Measurements from ENCODE around the gene SLC66A1. TPM values are rescaled to one million over a fixed set of nuclear protein-coding genes. Genes with fewer than 3 reads are reported as not detected.

Gene SLC66A1
- total and polyA plus RNA-seq, 2 donors (not counting 3 experiments of a cell fraction or from before 2014, with no cell fraction given), result 15.3 to 32.6 TPM

DNA sequence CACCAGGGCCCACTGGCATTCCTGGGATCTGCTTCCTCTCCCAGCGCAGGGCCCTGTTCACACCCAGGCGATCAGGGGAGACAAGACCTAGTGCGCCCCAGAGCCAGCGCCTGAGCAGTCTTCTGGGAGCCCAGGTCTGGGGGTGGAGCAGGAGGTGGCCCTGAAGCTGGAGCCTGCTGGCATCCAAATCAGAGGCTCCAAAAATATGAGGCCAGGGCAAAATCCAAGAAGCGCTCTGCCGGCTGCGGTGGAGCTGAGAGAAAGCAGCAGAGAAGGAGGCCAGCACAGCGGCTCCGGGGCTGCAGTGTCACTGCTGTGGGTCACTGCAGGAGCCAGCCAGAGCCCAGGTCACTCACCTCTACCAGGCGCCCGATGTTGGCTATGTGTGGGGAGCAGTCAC lies 32.7 kb downstream of the SLC66A1 start:
- Histone ChIP-seq H3K9me3 (replicated peaks; ENCODE audit: control insufficient read depth, insufficient read depth, low read length) (no peaks in the 10 kb centered on the region), H3K4me2 (ENCODE audit: insufficient read depth, low read length) (no peak overlapping the region), H3K4me3 (replicated peaks in 1 of 3; ENCODE audit: insufficient read depth in 1 of 3, low read depth in 1 of 3, low read length in 3 of 3) (no peak overlapping the region), H4K20me1 (replicated peaks; ENCODE audit: control insufficient read depth, extremely low read depth, insufficient read depth, low read length) (no peaks in the 10 kb centered on the region), H3K36me3 (ENCODE audit: control insufficient read depth in 2 of 2, extremely low read depth in 1 of 2, insufficient read depth in 2 of 2, low read length in 2 of 2) (peaks cover 3 to 47% of the 10 kb centered on the region in 2 experiments), H3K27me3 (ENCODE audit: control insufficient read depth in 2 of 2, insufficient read depth in 2 of 2, low read length in 2 of 2) (no peaks in the 10 kb centered on the region), H3K4me1 (ENCODE audit: control insufficient read depth, extremely low read depth, insufficient read depth, low read length) (no peaks in the 10 kb centered on the region), H3K27ac (ENCODE audit: insufficient read depth, low read depth, low read length) (no peak overlapping the region), H3K79me2 (ENCODE audit: control insufficient read depth, insufficient read depth, low read length) (no peaks in the 10 kb centered on the region), H3K9me1 (replicated peaks; ENCODE audit: control insufficient read depth, extremely low read depth, insufficient read depth, low read length) (no peaks in the 10 kb centered on the region), H3K9ac (replicated peaks; ENCODE audit: extremely low read depth, insufficient read depth, low read length) (no peak overlapping the region), H2AFZ (ENCODE audit: low read depth, low read length) (no peak overlapping the region)
- ChIA-PET POLR2A (no interaction called here), CTCF (interaction anchor here (0.7 to 10.6 kb wide), 8 partner anchors 9 to 317 kb away, joined by 3 to 99 read pairs (median 4); no protein-coding TSS in a partner anchor)
- no TSS peak for BruUV-seq (replicated peaks)
- intact Hi-C loops (cut with micrococcal nuclease) (loop anchor here (1.0 to 5.0 kb wide), 4 partner anchors 93 to 308 kb away; partner anchors contain the start of genes CAPZB, EMC1 and MRTO4), dilution Hi-C loops (cut with MboI; ENCODE audit: extremely low pct_ligation_motif_present, low sequenced_read_pairs) (no loop called here)
- TF ChIP-seq POLR2AphosphoS5 (IDR thresholded peaks at IDR 0.05; ENCODE audit: insufficient read depth, low read depth, low read length) (no peak), POLR2A (IDR thresholded peaks at IDR 0.05; ENCODE audit: low read depth, low read length) (no peak), GATA2 (IDR thresholded peaks at IDR 0.05; ENCODE audit: insufficient read depth, insufficient read length, low read depth, low read length) (no peak), MYC (IDR thresholded peaks at IDR 0.05; ENCODE audit: low read depth, low read length) (no peak), FOS (IDR thresholded peaks at IDR 0.05; ENCODE audit: borderline replicate concordance, insufficient read depth, low read length) (no peak), JUN (IDR thresholded peaks at IDR 0.05; ENCODE audit: borderline replicate concordance, insufficient read depth, insufficient read length, low read depth) (no peak), EZH2 (IDR thresholded peaks at IDR 0.05; ENCODE audit: borderline replicate concordance, low read depth, low read length, severe bottlenecking) (no peak)
- TF ChIP-seq, protein P1, sequence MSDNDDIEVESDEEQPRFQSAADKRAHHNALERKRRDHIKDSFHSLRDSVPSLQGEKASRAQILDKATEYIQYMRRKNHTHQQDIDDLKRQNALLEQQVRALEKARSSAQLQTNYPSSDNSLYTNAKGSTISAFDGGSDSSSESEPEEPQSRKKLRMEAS (IDR thresholded peaks at IDR 0.05; ENCODE audit: insufficient read depth, insufficient read length), result no peak
- TF ChIP-seq, protein P2, sequence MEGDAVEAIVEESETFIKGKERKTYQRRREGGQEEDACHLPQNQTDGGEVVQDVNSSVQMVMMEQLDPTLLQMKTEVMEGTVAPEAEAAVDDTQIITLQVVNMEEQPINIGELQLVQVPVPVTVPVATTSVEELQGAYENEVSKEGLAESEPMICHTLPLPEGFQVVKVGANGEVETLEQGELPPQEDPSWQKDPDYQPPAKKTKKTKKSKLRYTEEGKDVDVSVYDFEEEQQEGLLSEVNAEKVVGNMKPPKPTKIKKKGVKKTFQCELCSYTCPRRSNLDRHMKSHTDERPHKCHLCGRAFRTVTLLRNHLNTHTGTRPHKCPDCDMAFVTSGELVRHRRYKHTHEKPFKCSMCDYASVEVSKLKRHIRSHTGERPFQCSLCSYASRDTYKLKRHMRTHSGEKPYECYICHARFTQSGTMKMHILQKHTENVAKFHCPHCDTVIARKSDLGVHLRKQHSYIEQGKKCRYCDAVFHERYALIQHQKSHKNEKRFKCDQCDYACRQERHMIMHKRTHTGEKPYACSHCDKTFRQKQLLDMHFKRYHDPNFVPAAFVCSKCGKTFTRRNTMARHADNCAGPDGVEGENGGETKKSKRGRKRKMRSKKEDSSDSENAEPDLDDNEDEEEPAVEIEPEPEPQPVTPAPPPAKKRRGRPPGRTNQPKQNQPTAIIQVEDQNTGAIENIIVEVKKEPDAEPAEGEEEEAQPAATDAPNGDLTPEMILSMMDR (IDR thresholded peaks at IDR 0.05; ENCODE audit: extremely low read depth in 1 of 2, insufficient read depth in 1 of 2, low read depth in 1 of 2, low read length in 2 of 2), result no peak
- DNase-seq (ENCODE audit: low read depth, low spot score) (no peak), FAIRE-seq (no peak)

Measured in endothelial cell of umbilical vein (primary cell).